ENCODE results near the gene SLIRP. TPM values are rescaled to one million over a fixed set of nuclear protein-coding genes. Genes with fewer than 3 reads are reported as not detected.
"Not testable (repeated sequence)": the region's sequence is repeated elsewhere in the genome, so short reads cannot be mapped to it uniquely, and the experiment has no call there.

Gene SLIRP
- total RNA-seq, 2 donors from 2014 or later: 84.5 to 124 TPM

DNA sequence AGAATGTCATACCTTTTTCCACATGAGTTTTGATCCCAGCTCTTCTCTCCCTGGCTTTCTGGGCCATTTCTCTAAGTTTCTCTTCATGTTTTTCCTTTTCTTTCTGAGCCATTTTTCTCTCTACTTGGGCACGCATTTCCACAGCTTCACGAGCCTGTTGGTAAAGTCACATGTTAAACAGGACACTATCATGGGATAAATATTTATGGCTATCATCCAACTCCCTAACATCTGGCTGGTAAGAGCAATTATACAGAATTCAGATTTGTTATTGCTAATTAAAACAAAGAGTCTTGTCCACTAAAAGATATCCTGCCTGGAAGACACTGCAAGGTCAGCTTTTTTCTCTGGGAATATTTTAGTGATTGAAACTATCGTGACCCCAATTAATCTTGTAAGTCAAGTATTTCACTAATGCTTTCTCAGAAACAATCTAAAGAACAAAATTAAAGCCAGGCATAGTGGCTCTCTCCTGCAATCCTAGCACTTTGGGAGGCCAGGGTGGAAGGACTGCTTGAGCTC lies 23.1 kb downstream of the SLIRP start:
- DNase-seq: no peak
- no peak for ATAC-seq
- intact Hi-C loops (cut with DNase I, micrococcal nuclease): no loop called here

- no peak for ATAC-seq
- intact Hi-C loops (cut with DNase I, micrococcal nuclease): no loop called here
- no peak for DNase-seq
These were observed 30.8 kb downstream of the SLIRP start for GRCh38 chr14:77738559-77739250.

GRCh38 chr14:77741438-77741837 lies 33.5 kb downstream of the SLIRP start:
- ATAC-seq (no peak), DNase-seq (no peak)
- intact Hi-C loops (cut with DNase I, micrococcal nuclease): no loop called here

DNA sequence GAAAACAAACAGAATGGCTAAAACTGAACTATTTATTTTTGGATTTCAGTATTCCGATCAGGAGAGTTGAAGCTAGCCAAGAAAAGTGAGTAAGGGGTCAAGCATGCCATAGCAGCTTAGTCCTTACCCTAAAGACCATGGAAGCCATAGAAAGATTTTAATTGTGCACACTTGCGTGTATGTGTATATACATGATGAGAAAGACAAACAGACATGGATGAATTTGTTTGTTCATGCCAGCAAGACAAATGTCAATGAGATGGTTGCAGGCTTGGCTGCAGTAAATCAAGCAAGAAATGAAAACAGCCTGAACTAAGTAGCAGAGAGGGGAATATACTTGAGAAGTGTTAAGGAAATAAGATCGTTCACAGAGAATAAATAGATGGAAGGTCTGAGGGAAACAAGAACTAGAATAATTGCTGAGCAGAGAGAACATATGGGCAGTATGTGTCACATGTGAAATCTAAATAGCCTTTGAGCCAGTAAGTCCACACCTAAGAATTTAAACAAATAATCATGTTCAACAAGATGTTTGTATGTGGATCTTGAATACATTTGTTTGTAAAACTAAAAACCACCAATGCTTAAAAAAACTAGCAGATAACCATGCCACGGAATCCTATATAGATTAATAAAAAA lies 38.3 kb downstream of the SLIRP start:
- peak; percentile 53 for ATAC-seq
- no peak for DNase-seq
- intact Hi-C loops (cut with DNase I, micrococcal nuclease): no loop called here

DNA sequence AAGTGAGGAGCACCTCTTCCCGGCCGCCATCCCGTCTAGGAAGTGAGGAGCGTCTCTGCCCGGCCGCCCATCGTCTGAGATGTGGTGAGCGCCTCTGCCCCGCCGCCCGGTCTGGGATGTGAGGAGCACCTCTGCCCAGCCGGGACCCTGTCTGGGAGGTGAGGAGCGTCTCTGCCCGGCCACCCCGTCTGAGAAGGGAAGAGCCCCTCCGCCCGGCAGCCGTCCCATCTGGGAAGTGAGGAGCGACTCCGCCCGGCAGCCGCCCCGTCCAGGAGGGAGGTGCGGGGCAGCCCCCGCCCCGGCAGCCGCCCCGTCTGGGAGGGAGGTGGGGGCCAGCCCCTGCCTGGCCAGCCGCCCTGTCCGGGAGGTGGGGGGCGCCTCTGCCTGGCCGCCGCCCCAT lies 39.5 kb downstream of the SLIRP start:
- DNase-seq; intact Hi-C loops (cut with DNase I, micrococcal nuclease); ATAC-seq: not testable (repeated sequence)

GRCh38 chr14:77752266-77752665 lies 44.4 kb downstream of the SLIRP start:
- no peak for DNase-seq
- ATAC-seq: no peak
- intact Hi-C loops (cut with DNase I, micrococcal nuclease): no loop called here

DNA sequence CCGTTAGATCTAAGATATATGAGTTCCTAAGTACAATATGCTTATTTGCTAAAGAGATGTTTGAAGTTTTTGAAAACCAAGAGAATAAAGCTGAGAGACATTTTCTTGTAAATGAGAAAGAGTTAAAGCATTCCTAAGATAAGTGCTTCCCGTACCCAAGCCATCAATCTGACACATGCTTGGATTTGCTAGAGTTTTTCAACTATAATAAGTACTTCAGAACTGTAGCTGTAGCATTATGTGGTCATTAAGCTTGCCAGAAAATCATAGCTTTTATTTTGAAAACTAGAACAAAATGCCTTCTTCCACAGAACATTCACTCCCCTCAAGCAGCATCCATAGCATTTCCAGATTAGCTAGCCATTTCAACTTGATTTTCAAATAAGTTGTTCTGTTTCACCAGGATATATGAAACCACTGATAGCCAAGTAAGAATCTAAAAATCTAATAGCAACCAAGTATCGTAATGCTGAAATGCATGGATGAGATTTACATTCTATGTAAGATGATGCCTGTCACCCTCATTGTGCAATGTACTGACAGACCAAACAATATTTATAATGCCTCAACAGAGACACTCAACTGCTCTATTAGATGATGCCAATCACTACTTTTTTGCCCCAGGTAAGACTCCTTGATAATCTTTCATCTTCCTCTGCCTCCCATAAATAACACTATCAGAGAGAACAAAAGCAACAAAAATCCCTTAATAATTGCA lies 45.1 kb downstream of the SLIRP start:
- intact Hi-C loops (cut with DNase I, micrococcal nuclease): no loop called here
- ATAC-seq: no peak
- DNase-seq: no peak

- intact Hi-C loops (cut with DNase I, micrococcal nuclease): no loop called here
- ATAC-seq (peak; percentile 98), DNase-seq (peak; percentile 94 to 95)
These were observed 52.7 kb downstream of the SLIRP start, which contains the start of gene SNW1 for GRCh38 chr14:77760381-77761204. SNW1 (minus strand) TSS chr14:77761156; CDS start chr14:77761127, 29 bp downstream.

GRCh38 chr14:77761205-77761931 lies 53.5 kb downstream of the SLIRP start:
- DNase-seq: peak in 1 of 2 donors; percentile 16
- ATAC-seq: peak; percentile 13
- intact Hi-C loops (cut with DNase I, micrococcal nuclease): no loop called here

- DNase-seq (no peak), ATAC-seq (no peak)
- intact Hi-C loops (cut with DNase I, micrococcal nuclease): no loop called here
These were observed 55.4 kb downstream of the SLIRP start for GRCh38 chr14:77763316-77763715.

- ATAC-seq: no peak
- intact Hi-C loops (cut with DNase I, micrococcal nuclease): no loop called here
- no peak for DNase-seq
These were observed 56.1 kb downstream of the SLIRP start for GRCh38 chr14:77763978-77764377.

Other genes with a start within 250 kb of the SLIRP start
- gene ISM2, start 209.3 kb upstream of the SLIRP start, total RNA-seq: under 1 TPM in 1 of 2 donors, not detected in 1; 0.14 TPM
- gene SPTLC2, start 91.5 kb upstream of the SLIRP start, total RNA-seq: 10 to 100 TPM; 59.8 to 72.3 TPM
- 10 to 100 TPM; 11.4 to 14.4 TPM for gene ALKBH1, start 80 bp upstream of the SLIRP start, total RNA-seq
- gene SNW1, start 53.1 kb downstream of the SLIRP start, total RNA-seq: 10 to 100 TPM; 60.6 to 67.1 TPM
- gene ADCK1, start 92.0 kb downstream of the SLIRP start, total RNA-seq: 10 to 100 TPM; 10.2 to 11.0 TPM